Activated CD4-positive, alpha-beta T cell treated with anti-CD3 and anti-CD28 coated beads, Interleukin-2, amount 10 ng/mL, durations not matched to agents 7 days and 5 days (primary cell): ENCODE data around the gene DNAI7. TPM values are rescaled to one million over a fixed set of nuclear protein-coding genes. Genes with fewer than 3 reads are reported as not detected.

Experiments used
- total RNA-seq, 2 experiments: library from RNA; stranded (reverse); gene quantifications; one replicate each; pipeline ENCODE4 v1.2.3, GENCODE V29; 2021

The DNAI7 gene
- total RNA-seq, 2 experiments from 2014 or later = not detected

Other genes starting within 250 kb of the DNAI7 start
- 1 to 10 TPM; 6.9 to 7.3 TPM for gene BCAT1, start 246.1 kb downstream of the DNAI7 start, total RNA-seq
- gene ETFRF1, start 77 bp upstream of the DNAI7 start, total RNA-seq = 10 to 100 TPM in 1 of 2 experiments, 1 to 10 TPM in 1; 8.7 to 11.5 TPM
- 10 to 100 TPM; 32.5 to 34.6 TPM for gene KRAS, start 55.8 kb upstream of the DNAI7 start, total RNA-seq